SK-N-MC (cell line): ENCODE results near the gene DPF3.

Experiments used
- EZH2 ChIP-seq: fragments of 200-600 bp; sonication (generic); IDR thresholded peaks from one replicate; pipeline ENCODE4 v1.6.1; 2017; ENCODE audit warnings: antibody characterized with exemption
- POLR2AphosphoS5 ChIP-seq: IDR thresholded peaks from 2 replicates; pipeline ENCODE4 v1.6.1; 2012; ENCODE audit warnings: mild to moderate bottlenecking, low read depth, low read length, borderline replicate concordance

GRCh38 chr14:72810201-72810600 is 83.7 kb downstream of the DPF3 start:
- TF ChIP-seq POLR2AphosphoS5 = no peak
- no peak for TF ChIP-seq EZH2
